Activated naive CD4-positive, alpha-beta T cell treated with anti-CD3 and anti-CD28 coated beads for 36 hours (primary cell): ENCODE measurements around the gene DUSP18. TPM values are rescaled to one million over a fixed set of nuclear protein-coding genes. Genes with fewer than 3 reads are reported as not detected.
"Not testable (repeated sequence)": the region's sequence is repeated elsewhere in the genome, so short reads cannot be mapped to it uniquely, and the experiment has no call there.

Source experiments
- CTCF ChIA-PET: fragments of 350-600 bp; sonication (Branson Sonifier 250); formaldehyde crosslinking; loops from one replicate; lab custom pipeline; 2021; ENCODE audit warnings: antibody characterized with exemption; lab: Charles Lee
- DNase-seq: peaks from one replicate; pipeline ENCODE4 v3.0.0-alpha.2; 2020
- H3K27ac Mint-ChIP-seq: one replicate; pipeline ENCODE4 v1.8.0; 2021; ENCODE audit warnings: mild to moderate bottlenecking, mixed read lengths
- H3K27me3 Mint-ChIP-seq: one replicate; pipeline ENCODE4 v1.8.0; 2021; ENCODE audit warnings: low read depth, mixed read lengths
- H3K36me3 Mint-ChIP-seq: one replicate; pipeline ENCODE4 v1.8.0; 2021; ENCODE audit warnings: low read depth, mixed read lengths
- H3K4me1 Mint-ChIP-seq: one replicate; pipeline ENCODE4 v1.8.0; 2021; ENCODE audit warnings: low read depth, mixed read lengths
- H3K4me3 Mint-ChIP-seq: one replicate; pipeline ENCODE4 v1.8.0; 2021; ENCODE audit warnings: mild to moderate bottlenecking, moderate library complexity, mixed read lengths
- H3K9me3 Mint-ChIP-seq: one replicate; pipeline ENCODE4 v1.8.0; 2021; ENCODE audit warnings: mixed read lengths
- intact Hi-C: fragments of 100-400 bp; cut with micrococcal nuclease; formaldehyde crosslinking; loops from one replicate; pipeline ENCODE4 v1.15.1; 2023
- total RNA-seq, 2 experiments: library from RNA; stranded (reverse); gene quantifications; one replicate each; pipeline ENCODE4 v1.2.3, GENCODE V29; 2021

DUSP18 gene
- 1 to 10 TPM; 4.7 to 5.6 TPM for total RNA-seq

DNA sequence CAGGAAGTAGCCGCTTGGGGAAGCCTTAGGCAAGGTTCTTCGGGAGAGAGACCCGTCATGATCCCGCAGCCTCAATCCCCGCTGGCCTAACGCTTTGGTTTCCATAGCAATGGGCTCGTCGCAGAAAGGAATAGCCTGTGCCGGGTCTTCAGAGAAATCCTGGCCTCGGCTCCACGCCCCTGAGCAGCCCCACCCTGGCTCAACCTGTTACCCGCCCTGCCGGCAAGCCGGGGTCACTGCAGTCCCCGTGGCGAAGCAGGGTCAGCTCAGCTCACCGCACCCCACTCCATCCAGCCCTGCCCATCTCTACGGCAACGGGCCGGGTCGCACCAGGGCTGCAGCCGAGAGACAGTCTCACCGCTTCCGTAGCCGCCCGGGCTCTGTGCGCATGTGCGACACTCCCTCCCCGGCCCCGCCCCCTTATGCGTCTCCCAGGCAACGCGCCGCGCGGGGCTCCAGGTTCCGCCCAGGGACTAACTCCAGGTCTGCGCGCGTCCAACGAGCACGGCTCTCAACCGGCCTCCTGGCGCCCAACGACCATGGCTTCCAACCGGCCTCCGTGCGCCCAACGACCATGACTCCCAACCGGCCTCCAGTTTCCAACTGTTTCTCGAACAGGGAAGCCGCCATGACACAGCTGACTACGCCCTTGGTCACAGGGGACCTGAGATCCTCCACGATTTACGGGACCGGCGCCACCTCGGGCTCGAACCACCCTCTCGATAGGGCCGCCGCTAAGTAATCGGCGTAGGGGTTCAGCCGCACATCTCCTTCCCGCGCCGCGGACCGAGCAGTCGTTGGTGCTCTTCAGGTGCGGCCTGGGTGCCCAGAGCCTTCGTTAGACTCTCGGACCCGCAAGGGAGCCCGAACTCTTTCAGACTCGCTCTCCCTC, at the start of gene DUSP18:
TSS of gene DUSP18 (minus strand) at position 382 of the 892 bp plus-strand sequence. CDS start 3,872 bp downstream, outside the sequence.
- Mint-ChIP-seq H3K9me3 (no peaks in the 10 kb centered on the region), H3K27me3 (no peaks in the 10 kb centered on the region), H3K4me1 (peaks cover 17% of the 10 kb centered on the region), H3K27ac (peak within 1 kb of the TSS; percentile 22), H3K36me3 (peaks cover 11% of the 10 kb centered on the region), H3K4me3 (peak within 1 kb of the TSS; percentile 98)
- DNase-seq = peak; percentile 94
- intact Hi-C loops = loop anchor here (1.0 to 2.0 kb wide), 5 partner anchors 18 to 88 kb away; partner anchors contain the start of genes OSBP2 and SLC35E4
- CTCF ChIA-PET = interaction anchor here (0.7 to 1.2 kb wide), 2 partner anchors 21 to 24 kb away, joined by 3 to 4 read pairs; no protein-coding TSS in a partner anchor

DNA sequence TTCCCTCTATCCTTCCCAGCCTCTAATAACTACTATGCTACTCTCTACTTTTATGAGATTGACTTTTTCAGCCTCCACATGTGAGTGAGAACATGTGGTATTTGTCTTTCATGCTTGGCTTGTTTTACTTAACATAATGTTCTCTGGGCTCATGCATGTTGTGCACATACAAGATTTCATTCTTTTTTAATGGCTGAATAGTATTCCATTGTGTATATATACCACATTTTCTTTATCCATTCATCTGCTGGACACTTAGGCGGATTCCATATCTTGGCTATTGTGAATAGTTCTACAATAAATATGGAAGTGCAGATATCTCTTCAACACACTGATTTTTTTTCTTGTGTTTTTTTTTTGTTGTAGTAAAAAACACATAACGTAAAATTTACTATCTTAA, 46.4 kb upstream of the DUSP18 start:
- no peaks in the 10 kb centered on the region for H3K27me3 Mint-ChIP-seq
- no peaks in the 10 kb centered on the region for H3K36me3 Mint-ChIP-seq
- H3K27ac Mint-ChIP-seq = no peak overlapping the region
- H3K4me3 Mint-ChIP-seq = no peak overlapping the region
- intact Hi-C loops = no loop called here
- peaks cover 1% of the 10 kb centered on the region for H3K9me3 Mint-ChIP-seq
- CTCF ChIA-PET = interaction anchor here (0.6 kb wide), 1 partner anchor 102 kb away, joined by 3 read pairs; no protein-coding TSS in a partner anchor
- H3K4me1 Mint-ChIP-seq = peaks cover 8% of the 10 kb centered on the region
- DNase-seq = no peak

GRCh38 chr22:30712094-30712493, 44.4 kb upstream of the DUSP18 start:
- Mint-ChIP-seq H3K36me3 (no peaks in the 10 kb centered on the region), H3K27ac (no peak overlapping the region), H3K9me3 (peaks cover 1% of the 10 kb centered on the region), H3K27me3 (no peaks in the 10 kb centered on the region), H3K4me3 (no peak overlapping the region), H3K4me1 (peaks cover 6% of the 10 kb centered on the region)
- CTCF ChIA-PET = interaction anchor here (1.6 kb wide), 1 partner anchor 78 kb away, joined by 3 read pairs; no protein-coding TSS in a partner anchor
- intact Hi-C loops = no loop called here
- no peak for DNase-seq

DNA sequence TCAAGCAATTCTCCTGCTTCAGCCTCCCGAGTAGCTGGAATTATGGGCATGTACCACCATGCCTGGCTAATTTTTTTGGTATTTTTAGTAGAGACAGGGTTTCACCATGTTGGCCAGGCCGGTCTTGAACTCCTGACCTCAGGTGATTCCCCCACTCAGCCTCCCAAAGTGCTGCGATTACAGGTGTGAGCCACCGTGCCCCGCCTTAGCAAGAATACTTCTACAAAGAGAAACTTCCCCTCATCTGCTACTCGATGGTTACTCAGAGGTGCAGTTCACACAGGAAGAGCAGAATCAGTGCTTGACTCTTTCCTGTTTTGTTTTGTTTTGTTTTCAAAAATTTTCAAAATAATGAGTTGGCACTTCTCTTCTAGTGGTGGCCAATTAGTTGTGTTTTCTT, 42.3 kb upstream of the DUSP18 start:
- not testable (repeated sequence) for H3K27ac Mint-ChIP-seq, H3K4me3 Mint-ChIP-seq

DNA sequence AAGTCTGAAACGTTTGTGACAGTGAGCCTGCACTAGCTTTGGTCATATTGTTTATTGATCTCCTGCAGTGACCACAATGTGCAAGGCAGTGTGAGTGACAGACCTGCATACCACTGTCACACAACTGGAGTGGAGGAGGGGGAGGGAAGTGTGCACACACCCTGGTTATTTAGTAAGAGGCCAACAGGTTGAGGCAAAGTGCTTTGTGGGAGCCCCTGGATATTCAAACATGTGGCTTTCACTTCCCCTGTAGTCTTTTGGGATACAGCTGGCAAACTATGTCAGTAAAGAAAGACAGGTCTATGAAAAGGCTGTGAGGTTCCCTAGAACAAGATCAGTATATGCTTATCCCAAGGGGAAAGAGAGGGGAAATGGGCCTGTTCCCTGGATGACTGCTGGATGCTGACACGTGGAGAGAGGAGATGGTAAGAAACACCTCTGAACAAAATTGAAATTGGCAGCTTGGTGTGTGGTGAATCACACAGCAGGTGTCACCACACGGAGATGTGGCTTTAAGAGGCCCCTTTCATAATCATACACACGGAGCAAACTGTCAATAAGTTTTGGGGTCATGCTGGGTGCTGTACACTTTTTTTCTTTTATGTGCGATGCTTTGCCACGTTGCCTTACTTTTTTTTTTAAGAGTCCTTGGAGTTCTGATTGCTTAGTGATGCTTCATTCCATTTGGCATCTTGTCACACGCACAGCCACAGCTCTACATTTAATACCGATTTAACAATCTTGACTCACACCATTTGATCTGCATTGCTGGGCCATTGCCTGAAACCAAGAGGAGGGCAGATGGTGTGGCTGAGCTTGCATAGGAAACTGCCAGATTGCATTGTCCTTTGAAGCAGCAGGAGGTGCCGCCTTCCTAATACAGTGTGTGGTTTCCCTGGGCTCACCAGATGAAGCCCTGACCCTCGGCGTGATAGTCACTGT, 38.3 kb upstream of the DUSP18 start:
- Mint-ChIP-seq H3K9me3 (peaks cover 1% of the 10 kb centered on the region), H3K4me1 (peaks cover 17% of the 10 kb centered on the region), H3K36me3 (no peaks in the 10 kb centered on the region), H3K27ac (peak overlapping the region; percentile 9), H3K4me3 (no peak overlapping the region), H3K27me3 (no peaks in the 10 kb centered on the region)
- intact Hi-C loops = loop anchor here (2.0 kb wide), 1 partner anchor 37 kb away; no protein-coding TSS in a partner anchor
- DNase-seq = peak; percentile 39
- CTCF ChIA-PET = interaction anchor here (0.7 kb wide), 1 partner anchor 51 kb away, joined by 3 read pairs; no protein-coding TSS in a partner anchor

More for the DNA sequence above, 42.3 kb upstream of the DUSP18 start:
- H3K27me3 Mint-ChIP-seq, H3K36me3 Mint-ChIP-seq, CTCF ChIA-PET, intact Hi-C loops, H3K9me3 Mint-ChIP-seq: not testable (repeated sequence)
- peaks cover 17% of the 10 kb centered on the region for H3K4me1 Mint-ChIP-seq
- peak; percentile 45 for DNase-seq

GRCh38 chr22:30704978-30705377, 37.3 kb upstream of the DUSP18 start:
- H3K4me3 Mint-ChIP-seq = no peak overlapping the region
- no peak for DNase-seq
- peaks cover 14% of the 10 kb centered on the region for H3K4me1 Mint-ChIP-seq
- CTCF ChIA-PET = no interaction called here
- H3K9me3 Mint-ChIP-seq = peaks cover 1% of the 10 kb centered on the region
- intact Hi-C loops = no loop called here
- H3K27ac Mint-ChIP-seq = no peak overlapping the region
- H3K36me3 Mint-ChIP-seq = no peaks in the 10 kb centered on the region
- H3K27me3 Mint-ChIP-seq = no peaks in the 10 kb centered on the region

- intact Hi-C loops = no loop called here
- CTCF ChIA-PET = no interaction called here
- no peaks in the 10 kb centered on the region for H3K36me3 Mint-ChIP-seq
- H3K9me3 Mint-ChIP-seq = no peaks in the 10 kb centered on the region
- H3K4me3 Mint-ChIP-seq = no peak overlapping the region
- H3K27me3 Mint-ChIP-seq = no peaks in the 10 kb centered on the region
- no peak for DNase-seq
- H3K4me1 Mint-ChIP-seq = peaks cover 13% of the 10 kb centered on the region
- no peak overlapping the region for H3K27ac Mint-ChIP-seq
Measured at GRCh38 chr22:30702856-30703255, 35.2 kb upstream of the DUSP18 start.

- intact Hi-C loops = no loop called here
- peaks cover 13% of the 10 kb centered on the region for H3K4me1 Mint-ChIP-seq
- H3K27me3 Mint-ChIP-seq = no peaks in the 10 kb centered on the region
- H3K9me3 Mint-ChIP-seq = no peaks in the 10 kb centered on the region
- DNase-seq = no peak
- H3K27ac Mint-ChIP-seq = no peak overlapping the region
- CTCF ChIA-PET = no interaction called here
- H3K36me3 Mint-ChIP-seq = no peaks in the 10 kb centered on the region
- no peak overlapping the region for H3K4me3 Mint-ChIP-seq
Measured at GRCh38 chr22:30701872-30702271, 34.2 kb upstream of the DUSP18 start.

DNA sequence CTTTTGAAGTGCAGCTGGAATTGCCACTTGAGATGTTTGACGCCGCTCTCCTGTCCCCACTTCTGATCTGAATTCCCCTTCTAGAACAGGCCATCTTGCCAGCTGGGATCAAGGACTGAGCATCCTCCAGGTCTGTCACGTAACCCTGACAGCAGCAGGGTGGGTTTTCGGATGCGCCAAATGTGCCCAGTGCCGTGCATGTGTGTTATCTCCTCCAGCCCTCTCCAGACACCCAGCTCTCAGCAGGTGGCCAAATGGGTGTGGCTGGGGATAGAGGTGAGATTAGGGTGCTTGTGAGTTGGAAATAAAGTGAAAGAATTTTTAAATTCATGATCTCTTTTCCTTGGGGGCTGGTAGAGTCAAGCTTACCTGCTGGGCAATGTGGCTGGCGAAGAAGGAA, 30.3 kb upstream of the DUSP18 start:
- H3K4me1 Mint-ChIP-seq = peaks cover 11% of the 10 kb centered on the region
- intact Hi-C loops = no loop called here
- DNase-seq = no peak
- peaks cover 11% of the 10 kb centered on the region for H3K27me3 Mint-ChIP-seq
- no peak overlapping the region for H3K4me3 Mint-ChIP-seq
- no peaks in the 10 kb centered on the region for H3K9me3 Mint-ChIP-seq
- H3K36me3 Mint-ChIP-seq = no peaks in the 10 kb centered on the region
- CTCF ChIA-PET = interaction anchor here (0.6 to 1.4 kb wide), 4 partner anchors 46 to 1522 kb away, joined by 3 to 4 read pairs (median 3); no protein-coding TSS in a partner anchor
- no peak overlapping the region for H3K27ac Mint-ChIP-seq

GRCh38 chr22:30695871-30696655, 28.4 kb upstream of the DUSP18 start:
- Mint-ChIP-seq H3K9me3 (no peaks in the 10 kb centered on the region), H3K4me3 (peak overlapping the region; percentile 63), H3K27me3 (peaks cover 12% of the 10 kb centered on the region), H3K27ac (no peak overlapping the region), H3K36me3 (no peaks in the 10 kb centered on the region), H3K4me1 (peaks cover 11% of the 10 kb centered on the region)
- no peak for DNase-seq
- CTCF ChIA-PET = interaction anchor here (1.4 kb wide), 1 partner anchor 59 kb away, joined by 5 read pairs; no protein-coding TSS in a partner anchor
- intact Hi-C loops = loop anchor here (2.0 kb wide), 3 partner anchors 29 to 61 kb away; partner anchors contain the start of genes DUSP18 and SLC35E4

GRCh38 chr22:30695351-30695851, 27.7 kb upstream of the DUSP18 start:
- intact Hi-C loops = loop anchor here (2.0 kb wide), 3 partner anchors 29 to 61 kb away; partner anchors contain the start of genes DUSP18 and SLC35E4
- DNase-seq = no peak
- Mint-ChIP-seq H3K4me3 (peak overlapping the region; percentile 63), H3K36me3 (no peaks in the 10 kb centered on the region), H3K27me3 (peaks cover 12% of the 10 kb centered on the region), H3K27ac (no peak overlapping the region), H3K4me1 (peaks cover 11% of the 10 kb centered on the region), H3K9me3 (no peaks in the 10 kb centered on the region)
- CTCF ChIA-PET = interaction anchor here (1.1 to 1.4 kb wide), 2 partner anchors 59 to 224 kb away, joined by 3 to 5 read pairs; no protein-coding TSS in a partner anchor
